GM12878 (cell line): ENCODE results near the gene TRAPPC12. TPM values are rescaled to one million over a fixed set of nuclear protein-coding genes. Genes with fewer than 3 reads are reported as not detected.

ENCODE experiments used
- ATAC-seq: fragments of 200-7000 bp; cut with Tn5 transposase; 3 replicates; pipeline ENCODE4 v1.9.1; 2020; ENCODE audit warnings: mild to moderate bottlenecking, moderate library complexity
- BruUV-seq: library from RNA; stranded (reverse); fragments of 400-500 nt; replicated peaks from 2 replicates; lab custom pipeline; 2021; lab: Mats Ljungman, UMichigan
- CTCF ChIA-PET: fragments of 300-600 bp; sonication (Branson Sonifier 250); formaldehyde crosslinking; extraction: SDS; loops from one replicate; lab custom pipeline; 2021; ENCODE audit warnings: inconsistent platforms; lab: Yijun Ruan, JAX
- POLR2A ChIA-PET: fragments of 350-600 bp; formaldehyde crosslinking; extraction: SDS; loops from one replicate; lab custom pipeline; 2021; ENCODE audit warnings: inconsistent platforms; lab: Charles Lee
- RAD21 ChIA-PET: fragments of 300-600 bp; sonication (Branson Sonifier 250); formaldehyde crosslinking; loops from one replicate; lab custom pipeline; 2023; ENCODE audit warnings: antibody characterized with exemption; ENCODE audit not compliant: unreplicated experiment; lab: Charles Lee
- SMC1A ChIA-PET: fragments of 300-600 bp; sonication (Branson Sonifier 250); formaldehyde crosslinking; loops from one replicate; lab custom pipeline; 2023; ENCODE audit not compliant: unreplicated experiment, uncharacterized antibody; lab: Charles Lee
- DNase-seq: peaks from one replicate; pipeline ENCODE4 v3.0.0-alpha.2; 2011; ENCODE audit warnings: low read depth, low spot score
- FAIRE-seq: peaks from 3 replicates; lab custom pipeline; 2011; peaks lifted over from hg19 to GRCh38; lab: Jason Lieb, UNC
- H2AFZ ChIP-seq: 2 replicates; pipeline ENCODE4 v1.6.0; 2011; ENCODE audit warnings: low read depth, low read length, control low read depth; ENCODE audit not compliant: control insufficient read depth
- H3K27ac ChIP-seq: 2 replicates; pipeline ENCODE4 v1.5.1; 2011; ENCODE audit warnings: control low read depth; ENCODE audit not compliant: control insufficient read depth, insufficient read depth
- H3K27me3 ChIP-seq, 2 experiments: replicated peaks in 1 of 2; 2 replicates each; pipeline versions ENCODE4 v1.6.0 to v1.6.1; 2011; ENCODE audit warnings: low read length in 1 of 2; ENCODE audit not compliant: control insufficient read depth in 2 of 2, insufficient read depth in 2 of 2
- H3K36me3 ChIP-seq, 2 experiments: 2 replicates each; pipeline ENCODE4 v1.5.1; 2011; ENCODE audit warnings: low read length in 1 of 2; ENCODE audit not compliant: control insufficient read depth in 2 of 2, insufficient read depth in 2 of 2
- H3K4me1 ChIP-seq: 2 replicates; pipeline ENCODE4 v1.6.1; 2011; ENCODE audit warnings: mild to moderate bottlenecking, low read length, moderate library complexity, mixed read lengths; ENCODE audit not compliant: control insufficient read depth, insufficient read depth
- H3K4me2 ChIP-seq: 2 replicates; pipeline ENCODE4 v1.6.0; 2011; ENCODE audit warnings: control low read depth; ENCODE audit not compliant: control insufficient read depth, insufficient read depth
- H3K4me3 ChIP-seq: fragments of 200-600 bp; sonication (generic); 2 replicates; pipeline ENCODE4 v1.5.1; 2016
- H3K79me2 ChIP-seq: 2 replicates; pipeline ENCODE4 v1.6.0; 2011; ENCODE audit warnings: low read length; ENCODE audit not compliant: control insufficient read depth, insufficient read depth
- H3K9ac ChIP-seq: 2 replicates; pipeline ENCODE4 v1.8.0; 2011; ENCODE audit warnings: low read length, control low read depth, mixed read lengths; ENCODE audit not compliant: control insufficient read depth, insufficient read depth
- H3K9me3 ChIP-seq: replicated peaks from 3 replicates; pipeline ENCODE4 v1.5.1; 2011; ENCODE audit warnings: mild to moderate bottlenecking, low read length; ENCODE audit not compliant: control insufficient read depth, insufficient read depth
- H4K20me1 ChIP-seq: 2 replicates; pipeline ENCODE4 v1.6.0; 2011; ENCODE audit not compliant: control insufficient read depth, insufficient read depth
- ATF7 ChIP-seq: fragments of 450-650 bp; IDR thresholded peaks from 2 replicates; pipeline ENCODE4 v1.6.1; 2016; ENCODE audit warnings: low read depth, mild to moderate bottlenecking
- CBX5 ChIP-seq: sonication (generic); IDR thresholded peaks from 2 replicates; pipeline ENCODE4 v1.6.1; 2016; ENCODE audit warnings: low read depth, moderate library complexity, mild to moderate bottlenecking, inconsistent platforms
- E2F4 ChIP-seq: IDR thresholded peaks from 2 replicates; pipeline ENCODE4 v1.6.1; 2012; ENCODE audit warnings: low read depth, low read length, improper control_type of control experiment
- JUNB ChIP-seq: IDR thresholded peaks from 2 replicates; pipeline ENCODE4 v1.6.1; 2016; ENCODE audit warnings: antibody characterized with exemption, mild to moderate bottlenecking
- JUND ChIP-seq: IDR thresholded peaks from 2 replicates; pipeline ENCODE4 v1.6.1; 2012; ENCODE audit warnings: low read depth, mild to moderate bottlenecking, low read length, improper control_type of control experiment, moderate library complexity
- KDM1A ChIP-seq: fragments of 200-600 bp; sonication (generic); IDR thresholded peaks from 2 replicates; pipeline ENCODE4 v1.6.1; 2016; ENCODE audit warnings: borderline replicate concordance
- LARP7 ChIP-seq: fragments of 450-650 bp; IDR thresholded peaks from 2 replicates; pipeline ENCODE4 v1.6.1; 2017; ENCODE audit warnings: mild to moderate bottlenecking
- MXI1 ChIP-seq: fragments of 150-350 bp; IDR thresholded peaks from 2 replicates; pipeline ENCODE4 v1.6.1; 2011; ENCODE audit warnings: low read depth, mild to moderate bottlenecking, inconsistent platforms, low read length, improper control_type of control experiment
- NFYB ChIP-seq: IDR thresholded peaks from 2 replicates; pipeline ENCODE4 v1.6.1; 2011; ENCODE audit warnings: low read depth, mild to moderate bottlenecking, low read length, improper control_type of control experiment, moderate library complexity; ENCODE audit not compliant: insufficient read depth
- NR2C2 ChIP-seq: IDR thresholded peaks from 2 replicates; pipeline ENCODE4 v1.6.1; 2011; ENCODE audit warnings: borderline replicate concordance, low read depth; ENCODE audit not compliant: control insufficient read depth, insufficient read length
- STAT3 ChIP-seq: IDR thresholded peaks from 2 replicates; pipeline ENCODE4 v1.6.1; 2011; ENCODE audit warnings: low read depth, low read length, improper control_type of control experiment
- ZNF384 ChIP-seq: IDR thresholded peaks from 2 replicates; pipeline ENCODE4 v1.6.1; 2012; ENCODE audit warnings: low read depth, mild to moderate bottlenecking, low read length, improper control_type of control experiment, borderline replicate concordance
- WGBS: methylation state at CpG from one replicate; pipeline ENCODE4 v1.1.6; 2016; ENCODE audit warnings: low lambda C conversion rate; ENCODE audit not compliant: insufficient replicate concordance, insufficient coverage; ENCODE audit errors: missing lambda C conversion rate; 5-methylcytosine and 5-hydroxymethylcytosine counted together
- in situ Hi-C: fragments of 300-500 bp; cut with MboI; formaldehyde crosslinking; loops from 9 replicates; pipeline ENCODE4 v1.14.3; 2018; ENCODE audit warnings: mixed read lengths
- intact Hi-C: fragments of 100-400 bp; cut with micrococcal nuclease; formaldehyde crosslinking; loops from one replicate; pipeline ENCODE4 v1.14.2; 2022; ENCODE audit not compliant: unreplicated experiment
- polyA plus RNA-seq, 11 experiments: library from polyadenylated mRNA; depleted of rRNA in 4 of 11; unstranded in 6 of 11; stranded (reverse) in 5 of 11; fragments of >200 nt; fragmentation: Nextera tagmentation in 4 of 11; fragmentation: Illumina TruSeq in 1 of 11; extraction: Ambion mirVana in 4 of 11; extraction: Trizol in 1 of 11; gene quantifications; 1 replicate in 1 of 11; 2 replicates in 10 of 11; pipeline versions ENCODE4 v1.2.1 to v1.2.3, GENCODE V29; 2011 to 2016; ENCODE audit warnings: inconsistent platforms in 2 of 11, missing spikeins in 2 of 11, low read depth in 1 of 11
- total RNA-seq, 4 experiments: library from RNA; depleted of rRNA in 3 of 4; stranded (reverse); fragments of >200 nt in 3 of 4; fragmentation: Illumina TruSeq in 1 of 4; extraction: Trizol in 1 of 4; gene quantifications; 2 replicates each; pipeline versions ENCODE4 v1.2.1 to v1.2.3, GENCODE V29; 2013 to 2021

Gene TRAPPC12
- total and polyA plus RNA-seq, 10 of the 15 experiments (the other 5 are each of a cell fraction or from before 2014, with no cell fraction given), result 8.6 to 77.1 (median 37.4) TPM

DNA sequence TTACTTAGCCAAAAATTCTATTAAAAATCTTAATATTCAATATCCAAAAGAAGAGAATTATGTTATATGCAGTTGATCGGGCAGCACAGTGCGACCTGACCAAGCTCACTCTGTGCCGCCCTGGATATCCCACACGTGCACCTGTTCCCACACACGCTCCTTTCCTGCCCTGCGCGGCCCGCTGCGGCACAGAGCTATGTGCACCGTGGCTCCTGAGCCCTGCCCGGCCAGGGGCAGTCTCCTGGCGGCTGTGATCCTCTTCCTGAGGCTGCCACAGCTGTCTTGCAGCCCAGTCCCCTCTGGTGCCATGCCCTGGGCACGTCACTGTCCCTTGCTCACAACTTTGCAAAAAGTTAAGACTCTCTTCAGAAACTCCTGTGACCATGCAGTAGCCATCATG lies 29.3 kb downstream of the TRAPPC12 start (continued):
- TF ChIP-seq E2F4, result no peak
- TF ChIP-seq STAT3, result no peak
- no peak for TF ChIP-seq NR2C2
- no peak for TF ChIP-seq JUNB
- TF ChIP-seq NFYB, result no peak
- TF ChIP-seq LARP7, result no peak
- no peak for TF ChIP-seq MXI1
- no peak for TF ChIP-seq CBX5
- TF ChIP-seq KDM1A, result no peak

DNA sequence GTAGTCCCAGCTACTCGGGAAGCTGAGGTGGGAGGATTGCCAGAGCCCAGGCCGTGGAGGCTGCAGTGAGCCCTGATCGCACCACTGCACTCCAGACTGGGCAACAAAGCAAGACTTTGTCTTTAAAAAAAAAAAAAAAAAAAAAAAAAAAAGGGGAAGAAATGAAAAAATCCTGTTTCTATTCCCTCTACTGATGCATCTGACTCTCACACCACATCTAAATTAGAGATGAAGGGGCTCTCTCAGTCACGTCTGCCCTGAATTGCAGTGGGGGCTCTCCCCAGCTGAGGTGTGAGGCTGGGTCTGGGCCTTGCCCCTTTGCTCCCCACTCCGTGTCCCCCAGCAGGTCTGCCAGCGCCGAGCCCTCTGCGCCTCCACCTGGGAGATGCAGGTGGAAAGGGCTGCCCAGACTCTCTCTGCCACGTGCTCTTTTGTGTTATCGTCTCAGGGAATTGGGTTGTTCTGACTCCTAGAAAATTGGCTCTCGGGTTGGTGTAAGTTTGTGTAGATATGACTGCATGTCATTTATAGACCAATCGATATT lies 30.2 kb downstream of the TRAPPC12 start:
- Histone ChIP-seq H4K20me1 (no peaks in the 10 kb centered on the region), H3K4me1 (no peaks in the 10 kb centered on the region), H3K4me3 (no peak overlapping the region), H3K36me3 (peaks cover 1% of the 10 kb centered on the region in 2 experiments; a peak in 3 of 4 replicates), H3K79me2 (no peaks in the 10 kb centered on the region; the same call in 1 of the 2 replicates)
- SMC1A ChIA-PET, result interaction anchor here (0.6 kb wide), 1 partner anchor 49 kb away, joined by 3 read pairs; no protein-coding TSS in a partner anchor
- no TSS peak for BruUV-seq
- TF ChIP-seq ATF7 (no peak), JUND (no peak), ZNF384 (peak; percentile 72)
- TF ChIP-seq, all 136 proteins: peak for 1
- ChIA-PET RAD21 (no interaction called here), CTCF (no interaction called here), POLR2A (no interaction called here)
- Histone ChIP-seq H3K4me2 (no peak overlapping the region), H2AFZ (no peak overlapping the region), H3K27ac (no peak overlapping the region), H3K27me3 (no peaks in the 10 kb centered on the region), H3K9ac (no peak overlapping the region), H3K9me3 (no peaks in the 10 kb centered on the region; the same call in 2 of the 3 replicates)
- DNase-seq (no peak), FAIRE-seq (no peak), ATAC-seq (no peak; the same call in 2 of the 3 replicates)
- WGBS, result 80% methylated on average over 12 of the region's 12 CpGs
- in situ Hi-C loops, result no loop called here
- intact Hi-C loops, result no loop called here
